Left forelimb (tissue), 1 donor: ENCODE results near the gene CTIF.

Experiments
- DNase-seq: peaks from one replicate; pipeline ENCODE4 v3.0.0-alpha.2; 2018; ENCODE audit warnings: low spot score

The CTIF gene

DNA sequence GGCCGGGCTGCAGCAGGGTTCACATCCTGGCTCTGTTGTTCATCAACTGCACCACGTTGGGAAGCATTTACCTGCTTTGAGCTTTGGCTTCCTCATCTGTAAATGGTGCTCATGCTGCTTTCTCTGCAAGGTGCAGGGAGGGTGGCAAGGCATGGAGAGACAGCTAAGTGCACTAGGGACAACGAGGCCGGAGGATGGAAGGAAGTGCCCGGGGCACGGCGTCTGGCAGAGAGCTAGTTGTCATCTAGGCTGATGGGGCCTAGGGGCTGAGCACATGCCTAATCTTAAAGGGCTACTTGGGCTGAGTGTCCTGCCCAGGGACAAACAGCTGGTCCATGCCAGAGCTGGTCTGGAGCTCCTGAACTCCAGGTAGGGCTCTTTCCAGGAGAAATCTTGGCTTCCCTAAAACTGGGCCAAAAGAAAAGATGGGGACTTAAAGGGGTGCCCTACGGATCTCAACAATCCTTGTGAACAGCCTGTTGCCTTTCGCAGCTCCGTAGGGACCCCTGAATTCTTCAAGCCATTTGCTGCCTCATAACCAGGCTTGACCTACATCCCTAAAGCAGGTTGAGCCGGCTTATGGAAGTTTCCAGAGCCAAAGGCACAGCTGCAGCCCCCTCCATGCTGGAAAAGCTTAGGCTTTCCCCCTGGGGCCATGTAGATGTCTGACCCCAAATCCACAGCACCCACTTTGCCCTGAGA, 281.1 kb downstream of the CTIF start:
- peak; percentile 22 for DNase-seq

DNA sequence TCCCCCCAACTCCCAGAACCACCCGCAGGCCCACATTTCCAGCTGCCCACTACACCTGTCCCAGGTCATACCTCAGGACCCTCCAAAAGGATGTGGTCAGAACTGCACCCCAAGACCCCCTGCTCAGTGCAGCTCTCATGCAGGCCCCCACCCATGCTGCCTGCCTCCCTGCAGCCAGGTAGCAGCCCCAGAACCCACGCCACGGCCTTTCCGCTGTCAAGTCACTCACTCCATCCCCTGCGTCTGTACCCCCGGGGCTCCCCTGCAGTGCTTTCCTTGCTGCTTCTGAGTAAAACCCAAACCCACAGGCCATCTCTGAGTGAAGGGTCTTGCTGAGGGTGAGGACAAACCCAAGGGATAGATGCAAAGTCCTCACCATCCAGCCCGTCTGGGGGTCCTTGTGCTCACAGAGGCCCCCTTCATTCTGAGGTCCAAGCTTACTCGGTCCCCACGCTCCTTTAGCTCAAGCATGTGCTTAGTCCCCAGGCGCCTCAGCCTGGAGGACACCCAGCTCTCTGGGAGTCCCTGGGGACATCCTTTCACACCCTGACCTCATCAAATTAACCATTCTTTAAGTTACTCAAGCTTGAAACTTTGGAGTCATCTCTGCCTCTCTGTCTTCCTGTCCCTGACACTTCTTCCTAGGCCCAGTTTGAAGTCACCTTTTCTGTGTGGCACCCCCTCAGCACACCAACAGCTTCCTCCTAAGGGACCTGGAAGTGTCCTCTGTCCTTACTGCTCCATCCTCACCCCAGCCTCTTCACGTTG, 281.8 kb downstream of the CTIF start:
- peak; percentile 47 for DNase-seq

- DNase-seq, result peak; percentile 25
Observed at GRCh38 chr18:48821251-48821590, 282.4 kb downstream of the CTIF start.

DNA sequence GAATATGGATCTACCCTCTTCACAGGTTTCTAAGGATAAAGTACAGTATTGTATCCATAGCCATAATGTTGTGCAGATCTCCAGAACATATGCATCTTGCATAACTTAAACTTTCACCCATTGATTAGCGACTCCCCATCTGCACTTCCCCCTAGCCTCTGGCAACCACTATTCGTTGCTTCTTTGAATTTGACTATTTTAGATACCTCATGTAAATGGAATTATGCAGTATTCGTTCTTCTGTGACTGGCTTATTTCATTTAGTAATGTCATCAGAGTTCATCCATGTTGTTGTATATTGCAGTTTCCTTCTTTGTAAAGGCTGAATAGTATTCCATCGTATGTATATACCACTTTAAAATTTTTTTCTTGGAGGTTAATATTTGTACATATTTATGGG, 283.0 kb downstream of the CTIF start:
- DNase-seq, result no peak

DNA sequence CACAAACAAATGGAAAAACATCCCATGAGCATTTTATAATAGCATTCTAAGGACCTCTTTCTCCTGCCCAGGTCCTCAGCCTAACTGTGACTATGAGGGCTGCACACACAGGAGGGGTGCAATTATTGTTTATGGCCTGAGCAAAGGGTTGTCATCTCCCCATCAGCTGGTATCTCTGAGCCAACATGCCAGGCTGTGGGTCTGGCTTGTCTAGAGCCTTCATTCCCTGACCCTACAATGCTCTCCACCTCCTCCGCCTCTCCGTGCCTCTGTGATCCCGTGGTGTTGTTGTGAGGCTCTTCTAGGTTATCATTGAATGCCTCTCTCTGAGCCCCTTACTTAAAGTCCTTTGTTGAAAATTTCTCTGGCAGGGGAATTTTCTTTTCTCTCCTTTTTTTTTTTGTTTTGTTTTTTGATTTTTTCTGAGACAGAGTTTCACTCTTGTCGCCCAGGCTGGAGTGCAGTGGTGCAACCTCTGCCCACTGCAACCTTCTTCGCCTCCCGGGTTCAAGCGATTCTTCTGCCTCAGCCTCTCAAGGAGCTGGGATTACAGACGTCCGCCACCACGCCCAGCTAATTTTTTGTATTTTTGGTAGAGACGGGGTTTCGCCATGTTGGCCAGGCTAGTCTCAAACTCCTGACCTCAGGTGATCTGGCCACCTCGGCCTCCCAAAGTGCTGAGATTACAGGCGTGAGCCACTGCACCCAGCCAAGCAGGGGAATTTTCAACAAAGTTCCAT, 285.6 kb downstream of the CTIF start:
- DNase-seq, result peak; percentile 17

GRCh38 chr18:48825101-48825745, 286.4 kb downstream of the CTIF start:
- peak; percentile 60 for DNase-seq

DNA sequence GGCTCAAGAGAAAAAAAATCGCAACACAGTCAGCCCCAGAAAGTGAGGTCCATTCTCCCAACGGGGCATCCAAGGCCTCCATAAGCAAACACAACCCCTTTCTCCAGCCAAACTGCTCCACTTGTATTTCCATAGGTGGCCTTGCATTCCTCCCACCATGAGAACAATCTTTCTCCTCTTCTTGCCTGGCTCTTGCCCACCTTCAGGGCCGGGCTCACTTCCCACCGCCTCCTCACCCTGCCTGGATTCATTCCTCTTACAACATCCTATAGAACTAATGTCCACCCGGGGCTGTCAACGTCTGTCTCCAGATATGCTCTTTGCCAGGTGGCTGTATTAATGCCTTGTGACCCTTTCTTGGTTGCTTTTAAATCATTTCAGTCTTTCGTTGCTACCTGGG, 287.4 kb downstream of the CTIF start:
- DNase-seq, result peak; percentile 54

- DNase-seq, result no peak
Observed at GRCh38 chr18:48826806-48827205, 288.0 kb downstream of the CTIF start.

DNA sequence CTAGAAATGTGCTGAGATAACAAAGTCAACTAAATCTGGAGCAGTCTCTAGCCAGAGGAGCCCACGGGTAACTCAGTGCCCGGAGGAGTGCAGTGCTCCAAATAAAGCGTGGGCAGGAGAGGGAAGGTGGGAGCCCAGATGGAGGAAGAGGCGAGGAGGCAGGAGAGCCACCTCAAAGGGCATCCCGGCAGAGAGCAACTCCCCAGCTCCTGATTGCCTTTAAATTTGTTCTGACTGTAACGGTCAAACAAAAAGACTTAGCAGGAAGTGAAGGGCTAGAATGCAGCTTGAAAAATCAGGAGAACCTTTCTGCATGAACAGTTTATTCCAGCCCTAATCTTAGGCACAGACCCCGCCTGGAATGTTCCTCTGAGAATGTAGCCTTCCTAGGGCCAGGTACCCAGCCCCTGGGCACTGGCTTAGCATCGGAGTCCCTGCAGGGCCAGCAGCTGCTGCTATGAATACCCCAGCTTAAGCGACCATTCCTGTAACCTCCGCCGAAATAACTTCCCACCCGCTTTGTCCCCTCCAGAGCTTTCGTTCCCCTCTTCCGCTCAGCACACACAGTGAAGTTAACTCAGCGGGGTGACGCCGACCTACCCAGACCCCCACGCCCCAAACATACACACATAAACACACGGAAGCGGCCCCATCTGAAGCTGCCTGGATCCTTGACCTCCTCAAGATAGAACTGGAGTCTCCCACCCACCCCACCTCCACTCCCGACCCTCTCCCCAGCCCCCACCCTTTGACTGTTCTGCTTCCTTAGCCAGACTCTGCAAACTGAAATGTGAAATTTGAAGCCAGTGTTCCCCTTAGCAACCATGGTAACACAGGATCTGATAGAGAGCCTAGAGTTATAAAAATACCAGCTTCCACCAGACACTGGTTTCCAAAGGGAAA, 288.7 kb downstream of the CTIF start:
- peak; percentile 83 for DNase-seq

GRCh38 chr18:48828194-48828545, 289.3 kb downstream of the CTIF start:
- no peak for DNase-seq

- peak; percentile 62 for DNase-seq
Observed at GRCh38 chr18:48828691-48829442, 290.0 kb downstream of the CTIF start.

DNA sequence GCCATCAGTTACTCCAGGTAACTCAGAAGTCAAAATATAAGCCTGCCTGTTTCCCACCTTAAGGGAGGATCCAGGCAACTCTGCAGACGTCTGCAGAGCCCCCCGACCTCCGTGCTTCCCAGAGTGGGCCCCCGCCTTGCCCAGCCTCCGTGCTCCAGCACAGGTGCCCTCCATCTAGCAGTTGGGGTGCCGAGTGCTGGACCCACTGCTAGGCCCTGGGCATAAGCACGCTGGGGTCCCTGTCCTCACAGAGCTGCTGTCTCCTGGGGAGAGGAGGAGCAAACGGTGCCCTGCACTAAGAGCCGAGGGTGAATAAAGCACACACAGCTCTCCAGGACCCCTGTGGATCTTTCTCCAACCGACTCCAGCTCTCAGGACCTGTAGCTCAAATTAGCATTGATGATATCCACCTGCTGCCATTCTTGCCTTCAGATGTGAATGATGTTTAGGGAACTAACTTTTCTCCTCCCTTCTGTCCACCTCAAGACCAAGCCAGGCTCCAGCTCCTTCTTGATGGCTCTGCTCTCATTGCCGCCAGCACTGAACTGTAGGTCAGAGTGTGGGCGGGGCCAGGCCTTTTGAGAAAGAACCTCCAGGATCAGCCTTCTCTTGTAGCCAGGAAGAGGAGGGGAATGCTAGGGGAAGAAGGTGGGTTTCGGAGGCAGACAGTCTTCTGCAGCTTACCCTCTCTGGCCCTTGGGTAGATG, 290.8 kb downstream of the CTIF start:
- DNase-seq, result no peak

- no peak for DNase-seq
Observed at GRCh38 chr18:48831113-48831759, 292.4 kb downstream of the CTIF start.

GRCh38 chr18:48831802-48832201, 293.0 kb downstream of the CTIF start:
- no peak for DNase-seq

DNA sequence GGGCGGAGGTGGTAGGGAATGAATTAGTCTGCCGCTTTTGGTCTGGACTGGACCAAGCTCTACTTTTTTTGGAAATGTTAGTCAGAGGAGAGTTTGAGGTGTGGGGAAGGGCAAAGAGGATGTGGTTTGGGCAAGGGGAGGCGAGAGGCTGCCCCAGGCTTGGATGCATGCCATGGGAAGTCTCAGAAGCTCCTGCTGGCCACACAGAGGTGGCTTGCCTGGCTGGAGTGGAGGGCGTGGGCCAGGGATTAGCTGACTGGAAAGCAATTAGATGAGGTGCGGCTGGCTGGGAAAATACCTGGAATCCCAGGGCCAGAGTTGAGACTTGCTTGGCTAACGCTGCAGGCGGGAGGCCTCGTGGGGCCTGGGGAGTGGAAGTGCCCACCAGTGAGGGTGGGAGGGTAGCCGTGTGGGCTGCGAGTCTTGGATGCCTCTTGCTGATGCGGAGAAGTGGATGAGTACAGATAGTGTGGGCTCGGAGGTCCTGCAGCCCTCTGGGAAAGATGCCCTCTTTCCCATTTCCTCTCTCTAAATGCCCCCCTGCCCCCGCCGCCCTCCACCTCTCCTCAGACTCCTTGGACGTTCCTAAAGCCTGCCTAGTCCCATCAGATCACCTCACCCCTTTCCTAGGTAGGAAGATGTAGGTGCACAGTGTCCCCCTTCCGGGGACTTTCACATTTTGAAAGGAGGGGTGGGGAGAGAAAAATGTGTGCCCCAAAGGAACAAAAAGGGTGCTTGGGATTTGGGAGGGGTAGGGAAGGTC, 294.3 kb downstream of the CTIF start:
- peak; percentile 68 for DNase-seq

DNA sequence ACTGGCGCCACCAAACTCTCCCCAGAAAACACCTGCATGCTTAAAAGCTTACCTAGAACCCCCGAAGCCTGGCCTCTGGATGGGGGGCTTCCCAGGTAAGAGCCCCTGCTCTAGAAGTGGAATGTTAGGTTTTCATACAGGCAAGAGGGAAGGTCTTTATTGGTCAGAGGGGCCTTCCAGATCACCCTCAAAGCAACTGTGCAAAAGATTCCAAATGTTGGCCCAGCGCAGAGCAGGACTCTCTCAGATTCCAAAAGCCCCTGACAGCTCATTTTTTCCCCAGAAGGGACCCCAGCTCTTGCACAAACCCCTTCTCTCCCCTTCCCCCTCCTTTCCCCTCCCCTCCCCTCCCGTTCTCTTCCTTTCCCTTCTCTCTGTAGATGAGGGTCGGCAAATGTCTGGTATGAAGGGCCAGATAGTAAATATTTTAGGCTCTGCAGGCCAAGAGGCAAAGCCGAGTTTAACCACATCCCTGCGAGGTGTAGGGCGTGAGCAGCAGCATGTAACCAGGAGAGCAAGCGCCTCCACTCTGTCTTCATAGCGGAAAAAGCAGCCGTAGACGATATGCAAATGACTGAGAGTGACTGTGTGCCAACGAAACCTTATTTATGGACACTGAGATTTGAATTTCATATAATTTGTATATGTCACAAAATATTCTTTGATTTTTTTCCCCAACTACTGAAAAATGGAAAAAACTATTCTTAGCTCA, 295.0 kb downstream of the CTIF start:
- peak; percentile 60 for DNase-seq

DNA sequence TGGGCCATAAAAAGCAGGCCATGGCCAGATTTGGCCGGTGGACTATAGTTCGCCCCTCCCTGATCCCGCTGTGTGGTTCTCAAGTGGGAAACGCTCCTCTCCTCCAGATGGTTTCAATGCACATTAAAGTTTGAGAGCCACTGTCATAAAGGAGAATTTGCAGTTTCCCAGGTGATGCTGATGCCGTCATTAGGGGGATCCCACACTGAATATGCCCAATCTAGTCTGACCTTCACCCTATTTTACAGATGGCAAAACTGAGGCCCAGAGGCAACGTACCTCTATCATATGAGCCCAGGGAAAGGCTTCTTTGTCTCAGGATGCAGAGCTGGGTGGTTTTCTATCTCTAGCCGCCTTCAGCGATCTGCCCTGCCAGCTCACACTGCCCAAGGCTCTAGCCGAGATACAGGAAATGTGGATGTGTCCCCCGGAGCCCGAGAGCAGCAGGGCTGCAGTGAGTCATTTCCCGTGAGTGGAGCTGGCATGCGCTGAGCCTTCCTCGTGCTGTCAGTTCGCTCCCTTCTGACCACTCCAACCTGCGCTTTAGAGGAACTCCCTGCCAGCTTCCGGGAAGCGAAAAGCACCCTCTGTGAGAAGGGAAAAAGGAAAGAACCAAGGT, 295.7 kb downstream of the CTIF start:
- DNase-seq, result peak; percentile 66

DNA sequence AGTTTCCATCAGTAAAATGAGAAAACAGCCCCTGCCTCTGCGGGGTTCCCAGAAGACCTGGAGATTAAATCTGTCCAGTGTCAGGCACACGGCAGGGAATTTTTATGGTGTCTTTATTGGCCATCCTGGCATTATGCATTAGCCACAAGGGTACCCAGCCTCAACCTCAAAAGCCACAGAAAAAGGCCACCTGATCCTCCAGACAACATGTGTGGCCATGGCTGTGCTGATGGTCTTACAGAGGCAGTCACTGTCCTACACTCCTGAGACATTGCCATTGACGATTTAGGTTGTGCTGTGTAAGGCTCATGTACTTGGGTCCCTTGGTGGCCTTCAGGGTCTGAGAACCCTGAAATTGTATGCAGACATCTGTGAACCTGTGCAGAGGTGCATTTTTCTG, 296.3 kb downstream of the CTIF start:
- DNase-seq, result no peak
